ENCODE measurements around the gene SIPA1L2.
"Not testable (repeated sequence)": the region's sequence is repeated elsewhere in the genome, so short reads cannot be mapped to it uniquely, and the experiment has no call there.

Gene SIPA1L2

GRCh38 chr1:232621050-232621449 is 8.9 kb downstream of the SIPA1L2 start:
- TF ChIP-seq CTCF (IDR thresholded peaks at IDR 0.05; ENCODE audit: low read depth, low read length, missing control alignments) = no peak
- no peak for DNase-seq (ENCODE audit: extremely low read depth, low read depth)
- no peak overlapping the region for H3K4me3 ChIP-seq (replicated peaks; ENCODE audit: low read depth, low read length)

GRCh38 chr1:232620356-232620969 is 9.5 kb downstream of the SIPA1L2 start:
- no peak for TF ChIP-seq CTCF (IDR thresholded peaks at IDR 0.05; ENCODE audit: low read depth, low read length, missing control alignments)
- no peak overlapping the region for H3K4me3 ChIP-seq (replicated peaks; ENCODE audit: low read depth, low read length)
- peak; percentile 32 for DNase-seq (ENCODE audit: extremely low read depth, low read depth)

GRCh38 chr1:232617237-232617636 is 12.7 kb downstream of the SIPA1L2 start:
- DNase-seq (ENCODE audit: extremely low read depth, low read depth) = no peak
- H3K4me3 ChIP-seq (replicated peaks; ENCODE audit: low read depth, low read length) = no peak overlapping the region
- TF ChIP-seq CTCF (IDR thresholded peaks at IDR 0.05; ENCODE audit: low read depth, low read length, missing control alignments) = no peak

- TF ChIP-seq CTCF (IDR thresholded peaks at IDR 0.05; ENCODE audit: low read depth, low read length, missing control alignments) = no peak
- no peak overlapping the region for H3K4me3 ChIP-seq (replicated peaks; ENCODE audit: low read depth, low read length)
- no peak for DNase-seq (ENCODE audit: extremely low read depth, low read depth)
These were observed 14.6 kb downstream of the SIPA1L2 start for GRCh38 chr1:232615306-232615800.

GRCh38 chr1:232614811-232615210 is 15.1 kb downstream of the SIPA1L2 start:
- DNase-seq (ENCODE audit: extremely low read depth, low read depth) = no peak
- no peak for TF ChIP-seq CTCF (IDR thresholded peaks at IDR 0.05; ENCODE audit: low read depth, low read length, missing control alignments)
- H3K4me3 ChIP-seq (replicated peaks; ENCODE audit: low read depth, low read length) = no peak overlapping the region

GRCh38 chr1:232613752-232614381 is 16.1 kb downstream of the SIPA1L2 start:
- TF ChIP-seq CTCF (IDR thresholded peaks at IDR 0.05; ENCODE audit: low read depth, low read length, missing control alignments) = no peak
- DNase-seq (ENCODE audit: extremely low read depth, low read depth) = no peak

GRCh38 chr1:232612836-232613235 is 17.1 kb downstream of the SIPA1L2 start:
- not testable (repeated sequence) for H3K4me3 ChIP-seq (replicated peaks; ENCODE audit: low read depth, low read length); DNase-seq (ENCODE audit: extremely low read depth, low read depth)

More at GRCh38 chr1:232613752-232614381, 16.1 kb downstream of the SIPA1L2 start:
- H3K4me3 ChIP-seq (replicated peaks; ENCODE audit: low read depth, low read length) = no peak overlapping the region
